ENCODE measurements around the gene KLHL29.

Gene KLHL29

DNA sequence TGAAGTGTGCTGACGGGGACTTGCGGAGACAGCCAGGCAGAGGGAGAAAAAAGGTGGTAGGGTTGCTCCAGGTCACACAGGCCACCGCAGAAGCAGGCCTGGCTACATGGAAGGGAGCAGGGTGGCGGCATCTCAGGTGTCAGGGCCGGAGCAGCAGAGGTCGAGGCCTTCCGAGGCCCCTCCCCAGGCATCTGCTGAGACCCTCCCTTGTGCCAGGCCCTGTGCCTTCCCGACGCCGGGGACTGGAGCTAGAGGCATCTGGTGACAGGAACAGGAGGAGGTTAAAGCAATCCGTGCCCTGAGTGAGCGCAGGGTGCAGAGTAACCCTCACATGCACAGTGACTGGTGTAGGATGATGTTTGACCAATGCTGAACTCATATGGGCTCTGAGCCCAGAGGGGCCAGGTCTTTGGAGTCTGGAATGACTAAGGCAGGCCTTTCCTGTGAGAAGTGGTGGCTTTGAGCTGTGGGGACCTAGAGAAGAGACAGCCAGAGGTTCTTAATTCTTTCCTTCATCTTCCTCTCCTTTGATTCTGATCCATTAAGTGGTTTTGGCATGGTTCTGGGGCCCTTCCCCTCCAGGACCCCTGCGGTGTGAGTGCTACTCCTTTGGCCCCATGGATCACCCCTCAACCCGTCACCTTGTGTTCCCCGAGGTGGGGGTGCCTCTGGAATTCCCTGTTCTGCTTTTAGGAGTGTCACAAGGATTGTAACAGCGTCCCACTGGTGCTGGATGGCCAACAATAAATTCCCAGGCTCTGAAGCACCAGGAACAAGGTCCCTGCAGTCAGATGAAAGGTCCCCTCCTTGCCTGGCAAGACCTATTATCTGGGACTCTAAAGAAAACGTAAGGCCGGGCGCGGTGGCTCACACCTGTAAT lies 72.1 kb downstream of the KLHL29 start:
- no peak for TF ChIP-seq PAX5 (IDR thresholded peaks at IDR 0.05; ENCODE audit: insufficient read depth, low read length, severe bottlenecking)
- TF ChIP-seq POLR2AphosphoS5 (IDR thresholded peaks at IDR 0.05; ENCODE audit: low read depth, low read length): no peak
- TF ChIP-seq SPI1 (IDR thresholded peaks at IDR 0.05; ENCODE audit: low read depth, low read length): no peak
- no peak for TF ChIP-seq TAF1 (IDR thresholded peaks at IDR 0.05; ENCODE audit: low read depth, low read length)
- no peak for TF ChIP-seq POU2F2 (IDR thresholded peaks at IDR 0.05; ENCODE audit: low read depth, low read length)
- no peak for TF ChIP-seq POLR2A (IDR thresholded peaks at IDR 0.05; ENCODE audit: low read depth, low read length)
- DNase-seq (ENCODE audit: insufficient read length, low spot score): no peak
- FAIRE-seq: no peak

GRCh38 chr2:23457990-23458682 lies 73.2 kb downstream of the KLHL29 start:
- DNase-seq (ENCODE audit: insufficient read length, low spot score) (no peak), FAIRE-seq (no peak)
- TF ChIP-seq TAF1 (IDR thresholded peaks at IDR 0.05; ENCODE audit: low read depth, low read length): no peak
- TF ChIP-seq POLR2AphosphoS5 (IDR thresholded peaks at IDR 0.05; ENCODE audit: low read depth, low read length): no peak
- no peak for TF ChIP-seq PAX5 (IDR thresholded peaks at IDR 0.05; ENCODE audit: insufficient read depth, low read length, severe bottlenecking)
- TF ChIP-seq POU2F2 (IDR thresholded peaks at IDR 0.05; ENCODE audit: low read depth, low read length): no peak
- TF ChIP-seq SPI1 (IDR thresholded peaks at IDR 0.05; ENCODE audit: low read depth, low read length): no peak
- TF ChIP-seq POLR2A (IDR thresholded peaks at IDR 0.05; ENCODE audit: low read depth, low read length): no peak

DNA sequence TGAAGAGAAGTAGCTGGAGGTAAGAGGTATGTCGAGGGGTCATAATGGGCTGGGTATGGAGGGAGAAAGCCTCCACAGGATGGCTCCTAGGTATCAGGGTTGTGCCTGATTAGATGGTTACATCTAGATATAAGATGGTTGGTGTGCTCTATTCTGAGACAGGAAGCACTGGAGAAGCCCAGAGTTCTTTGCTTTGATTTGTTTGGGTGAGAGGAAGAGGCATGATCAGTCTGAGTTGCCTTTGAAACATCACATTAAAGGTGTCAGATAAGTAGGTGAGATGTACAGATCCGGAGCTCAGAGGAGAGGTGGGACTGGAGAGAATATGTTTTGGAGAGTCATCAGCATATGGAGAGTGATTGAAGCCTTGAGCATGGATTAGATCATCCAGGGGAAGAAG lies 74.1 kb downstream of the KLHL29 start:
- DNase-seq (ENCODE audit: insufficient read length, low spot score) (no peak), FAIRE-seq (no peak)
- TF ChIP-seq POLR2A (IDR thresholded peaks at IDR 0.05; ENCODE audit: low read depth, low read length): no peak

- FAIRE-seq: peak; percentile 78
- DNase-seq (ENCODE audit: insufficient read length, low spot score): no peak
- TF ChIP-seq SPI1 (IDR thresholded peaks at IDR 0.05; ENCODE audit: low read depth, low read length) (no peak), POLR2A (IDR thresholded peaks at IDR 0.05; ENCODE audit: low read depth, low read length) (no peak), TAF1 (IDR thresholded peaks at IDR 0.05; ENCODE audit: low read depth, low read length) (no peak), POU2F2 (IDR thresholded peaks at IDR 0.05; ENCODE audit: low read depth, low read length) (no peak), POLR2AphosphoS5 (IDR thresholded peaks at IDR 0.05; ENCODE audit: low read depth, low read length) (no peak), PAX5 (IDR thresholded peaks at IDR 0.05; ENCODE audit: insufficient read depth, low read length, severe bottlenecking) (no peak)
Measured at GRCh38 chr2:23460228-23460627, 75.2 kb downstream of the KLHL29 start.

DNA sequence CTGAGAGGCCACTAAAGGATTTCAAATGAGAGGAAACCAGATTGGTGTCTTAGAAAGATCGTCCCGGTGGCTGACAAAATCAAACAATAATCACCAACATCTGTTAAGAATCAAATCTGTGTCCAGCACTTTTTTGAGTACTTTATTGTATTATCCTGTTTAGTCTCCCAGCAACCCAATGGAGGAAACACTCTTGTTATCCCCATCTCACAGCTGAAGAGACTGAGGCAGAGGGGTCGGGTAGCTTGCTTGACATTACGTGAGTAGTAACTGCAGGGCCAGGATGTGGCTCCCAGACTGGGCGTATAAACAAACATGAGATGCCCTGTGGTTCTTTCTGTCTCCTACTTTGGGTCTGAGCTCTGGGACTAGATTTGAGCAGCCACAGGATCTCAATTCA lies 76.0 kb downstream of the KLHL29 start:
- TF ChIP-seq POLR2AphosphoS5 (IDR thresholded peaks at IDR 0.05; ENCODE audit: low read depth, low read length) (no peak), TAF1 (IDR thresholded peaks at IDR 0.05; ENCODE audit: low read depth, low read length) (no peak), POU2F2 (IDR thresholded peaks at IDR 0.05; ENCODE audit: low read depth, low read length) (no peak), SPI1 (IDR thresholded peaks at IDR 0.05; ENCODE audit: low read depth, low read length) (no peak), PAX5 (IDR thresholded peaks at IDR 0.05; ENCODE audit: insufficient read depth, low read length, severe bottlenecking) (no peak), POLR2A (IDR thresholded peaks at IDR 0.05; ENCODE audit: low read depth, low read length) (no peak)
- DNase-seq (ENCODE audit: insufficient read length, low spot score) (no peak), FAIRE-seq (no peak)

DNA sequence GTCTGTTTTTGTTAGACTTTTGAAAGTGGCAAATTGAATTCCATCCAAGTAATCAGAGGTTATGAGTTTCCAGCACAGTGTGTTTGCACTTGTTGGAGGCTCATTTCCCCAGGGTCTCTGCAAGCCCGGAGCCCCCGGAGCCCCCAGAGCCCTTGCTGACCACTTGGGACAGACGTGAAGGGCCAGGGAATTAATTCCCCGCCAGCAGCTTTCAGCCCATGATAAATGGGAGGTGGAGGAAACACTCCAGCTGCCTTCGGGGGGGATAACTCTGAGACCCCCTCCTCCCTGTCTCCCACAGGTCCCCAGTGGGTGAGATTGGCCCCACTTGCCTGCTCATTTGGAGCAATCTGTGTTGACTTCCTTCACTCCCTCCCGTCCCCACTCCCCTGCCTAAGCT lies 79.2 kb downstream of the KLHL29 start:
- FAIRE-seq: no peak
- TF ChIP-seq POLR2A (IDR thresholded peaks at IDR 0.05; ENCODE audit: low read depth, low read length): no peak
- TF ChIP-seq SPI1 (IDR thresholded peaks at IDR 0.05; ENCODE audit: low read depth, low read length): no peak
- TF ChIP-seq POLR2AphosphoS5 (IDR thresholded peaks at IDR 0.05; ENCODE audit: low read depth, low read length): no peak
- TF ChIP-seq POU2F2 (IDR thresholded peaks at IDR 0.05; ENCODE audit: low read depth, low read length): no peak
- no peak for TF ChIP-seq TAF1 (IDR thresholded peaks at IDR 0.05; ENCODE audit: low read depth, low read length)
- TF ChIP-seq PAX5 (IDR thresholded peaks at IDR 0.05; ENCODE audit: insufficient read depth, low read length, severe bottlenecking): no peak
- DNase-seq (ENCODE audit: insufficient read length, low spot score): no peak

DNA sequence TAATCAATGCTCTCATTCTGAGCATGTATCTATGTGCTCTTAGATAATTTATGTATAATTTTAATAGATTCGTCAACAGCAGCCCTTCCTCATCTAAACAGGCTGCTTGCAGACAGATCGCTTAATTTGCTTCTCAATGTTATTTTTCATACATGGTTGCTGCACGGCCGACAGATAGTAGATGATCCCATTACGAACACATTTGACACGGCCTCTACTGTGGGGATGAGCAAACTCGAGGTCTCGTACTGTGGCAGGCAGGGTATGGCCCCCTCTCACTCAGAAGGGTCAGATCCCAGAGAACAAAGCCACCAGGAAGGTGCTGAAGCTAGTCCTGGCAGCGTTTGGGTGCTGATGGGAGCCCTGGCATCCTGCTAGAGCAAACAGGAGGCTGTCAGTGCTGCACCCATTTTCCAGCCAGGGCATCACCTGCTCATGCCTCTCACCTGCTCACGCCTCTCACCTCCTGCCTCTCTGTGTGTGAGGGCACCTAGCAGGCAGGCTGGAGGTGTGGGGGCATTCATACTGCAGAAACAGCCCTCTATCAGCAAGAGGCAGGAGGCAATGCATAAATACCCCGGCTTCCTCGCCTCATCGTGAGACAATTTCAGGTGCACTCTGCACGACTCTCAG lies 80.0 kb downstream of the KLHL29 start:
- TF ChIP-seq POU2F2 (IDR thresholded peaks at IDR 0.05; ENCODE audit: low read depth, low read length) (no peak), PAX5 (IDR thresholded peaks at IDR 0.05; ENCODE audit: insufficient read depth, low read length, severe bottlenecking) (no peak), TAF1 (IDR thresholded peaks at IDR 0.05; ENCODE audit: low read depth, low read length) (no peak), POLR2A (IDR thresholded peaks at IDR 0.05; ENCODE audit: low read depth, low read length) (no peak), POLR2AphosphoS5 (IDR thresholded peaks at IDR 0.05; ENCODE audit: low read depth, low read length) (no peak), SPI1 (IDR thresholded peaks at IDR 0.05; ENCODE audit: low read depth, low read length) (no peak)
- FAIRE-seq (no peak), DNase-seq (ENCODE audit: insufficient read length, low spot score) (no peak)

DNA sequence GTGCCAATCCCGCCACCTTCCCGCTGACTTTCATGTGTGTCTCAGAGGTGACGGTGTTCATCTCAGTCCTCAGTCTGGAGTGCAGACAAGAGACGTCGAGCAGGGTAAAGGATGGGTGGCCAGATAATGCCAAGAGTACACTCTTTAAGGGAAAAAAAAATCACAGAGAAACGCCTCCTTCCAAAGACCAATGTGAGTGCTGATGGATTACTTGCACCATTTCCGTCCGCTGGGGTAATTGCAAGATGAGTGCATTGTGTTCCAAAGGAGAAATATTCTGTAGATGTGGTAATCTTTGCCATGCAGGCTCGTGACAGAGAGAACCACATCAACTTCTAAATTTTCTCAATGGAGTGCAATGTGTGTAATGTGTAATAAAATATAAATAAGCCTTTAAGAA lies 81.0 kb downstream of the KLHL29 start:
- FAIRE-seq: no peak
- TF ChIP-seq SPI1 (IDR thresholded peaks at IDR 0.05; ENCODE audit: low read depth, low read length) (no peak), PAX5 (IDR thresholded peaks at IDR 0.05; ENCODE audit: insufficient read depth, low read length, severe bottlenecking) (no peak), POLR2A (IDR thresholded peaks at IDR 0.05; ENCODE audit: low read depth, low read length) (no peak), TAF1 (IDR thresholded peaks at IDR 0.05; ENCODE audit: low read depth, low read length) (no peak), POU2F2 (IDR thresholded peaks at IDR 0.05; ENCODE audit: low read depth, low read length) (no peak), POLR2AphosphoS5 (IDR thresholded peaks at IDR 0.05; ENCODE audit: low read depth, low read length) (no peak)

GRCh38 chr2:23467618-23468017 lies 82.6 kb downstream of the KLHL29 start:
- DNase-seq (ENCODE audit: insufficient read length, low spot score): no peak
- TF ChIP-seq TAF1 (IDR thresholded peaks at IDR 0.05; ENCODE audit: low read depth, low read length) (no peak), POU2F2 (IDR thresholded peaks at IDR 0.05; ENCODE audit: low read depth, low read length) (no peak), PAX5 (IDR thresholded peaks at IDR 0.05; ENCODE audit: insufficient read depth, low read length, severe bottlenecking) (no peak), POLR2A (IDR thresholded peaks at IDR 0.05; ENCODE audit: low read depth, low read length) (no peak), POLR2AphosphoS5 (IDR thresholded peaks at IDR 0.05; ENCODE audit: low read depth, low read length) (no peak), SPI1 (IDR thresholded peaks at IDR 0.05; ENCODE audit: low read depth, low read length) (no peak)
- no peak for FAIRE-seq

More for the DNA sequence above, 81.0 kb downstream of the KLHL29 start:
- no peak for DNase-seq (ENCODE audit: insufficient read length, low spot score)
